ENCODE data around the gene POLR2M. TPM values are rescaled to one million over a fixed set of nuclear protein-coding genes. Genes with fewer than 3 reads are reported as not detected.

The POLR2M gene
- total RNA-seq, 5 donors from 2014 or later (not counting 1 experiment from before 2014, with no cell fraction given), result 85.7 to 98.0 (median 91.4) TPM

- Histone ChIP-seq H3K27me3 (replicated peaks in 1 of 2; ENCODE audit: control insufficient read depth in 2 of 2, extremely low read depth in 1 of 2, insufficient read depth in 2 of 2, low read length in 1 of 2) (peaks cover 0 to 6% of the 10 kb centered on the region in 2 experiments), H3K36me3 (ENCODE audit: control insufficient read depth in 2 of 2, extremely low read depth in 1 of 2, insufficient read depth in 1 of 2, low read length in 1 of 2) (no peaks in the 10 kb centered on the region), H3K4me3 (ENCODE audit: control insufficient read depth in 1 of 2, extremely low read depth in 1 of 2, low read length in 1 of 2) (no peak overlapping the region), H3K4me1 (ENCODE audit: control insufficient read depth in 1 of 2, extremely low read depth in 1 of 2, insufficient read depth in 2 of 2, low read length in 2 of 2) (no peaks in the 10 kb centered on the region), H3K27ac (ENCODE audit: low read length) (no peak overlapping the region), H3K9me3 (no peaks in the 10 kb centered on the region)
- H3K4me1 Mint-ChIP-seq, result peaks cover 0 to 6% (median 4%) of the 10 kb centered on the region in 3 donors
- no peaks in the 10 kb centered on the region for H3K9me3 Mint-ChIP-seq
- H3K27ac Mint-ChIP-seq, result no peak overlapping the region
- no peak overlapping the region for H3K4me3 Mint-ChIP-seq
- ChIA-PET POLR2A (no interaction called here), CTCF (interaction anchor here in 1 of 2 donors (0.6 to 0.8 kb wide), 3 partner anchors 135 to 1452 kb away, joined by 4 to 5 read pairs (median 4); no protein-coding TSS in a partner anchor)
- ATAC-seq (replicated peaks in 1 of 4) (no peak), DNase-seq (no peak)
- H3K27me3 Mint-ChIP-seq, result peaks cover 11 to 13% of the 10 kb centered on the region in 2 donors
- H3K36me3 Mint-ChIP-seq, result peaks cover 3% of the 10 kb centered on the region
- 100% methylated on average over 1 of the region's 3 CpGs for WGBS (ENCODE audit: insufficient coverage)
These were observed 29.3 kb upstream of the POLR2M start for GRCh38 chr15:57677204-57677603.

GRCh38 chr15:57680021-57680420, 26.5 kb upstream of the POLR2M start:
- 100% methylated on average over 1 of the region's 1 CpG for whole genome bisulfite sequencing (ENCODE audit: insufficient coverage)
- Mint-ChIP-seq H3K4me3 (no peak overlapping the region), H3K27me3 (peaks cover 1 to 3% of the 10 kb centered on the region in 2 donors), H3K4me1 (peaks cover 0 to 6% (median 4%) of the 10 kb centered on the region in 3 donors), H3K36me3 (no peaks in the 10 kb centered on the region), H3K27ac (no peak overlapping the region), H3K9me3 (no peaks in the 10 kb centered on the region)
- Histone ChIP-seq H3K4me1 (ENCODE audit: control insufficient read depth in 1 of 2, extremely low read depth in 1 of 2, insufficient read depth in 2 of 2, low read length in 2 of 2) (no peaks in the 10 kb centered on the region), H3K9me3 (no peaks in the 10 kb centered on the region), H3K36me3 (ENCODE audit: control insufficient read depth in 2 of 2, extremely low read depth in 1 of 2, insufficient read depth in 1 of 2, low read length in 1 of 2) (no peaks in the 10 kb centered on the region), H3K27me3 (replicated peaks in 1 of 2; ENCODE audit: control insufficient read depth in 2 of 2, extremely low read depth in 1 of 2, insufficient read depth in 2 of 2, low read length in 1 of 2) (peaks cover 0 to 6% of the 10 kb centered on the region in 2 experiments), H3K27ac (ENCODE audit: low read length) (no peak overlapping the region), H3K4me3 (ENCODE audit: control insufficient read depth in 1 of 2, extremely low read depth in 1 of 2, low read length in 1 of 2) (no peak overlapping the region)
- no peak for ATAC-seq (replicated peaks in 1 of 4)
- POLR2A ChIA-PET, result no interaction called here
- no peak for DNase-seq
- CTCF ChIA-PET, result no interaction called here

- H3K9me3 ChIP-seq, result no peaks in the 10 kb centered on the region
- Mint-ChIP-seq H3K4me3 (no peak overlapping the region), H3K4me1 (peaks cover 0 to 6% (median 4%) of the 10 kb centered on the region in 3 donors), H3K9me3 (no peaks in the 10 kb centered on the region), H3K27me3 (peaks cover 0 to 3% of the 10 kb centered on the region in 2 donors), H3K27ac (no peak overlapping the region), H3K36me3 (no peaks in the 10 kb centered on the region)
- WGBS (ENCODE audit: insufficient coverage), result no CpG with 5 or more reads among the region's 1 CpG
- POLR2A ChIA-PET, result no interaction called here
- peaks cover 0 to 3% of the 10 kb centered on the region in 2 experiments for H3K27me3 ChIP-seq (replicated peaks in 1 of 2; ENCODE audit: control insufficient read depth in 2 of 2, extremely low read depth in 1 of 2, insufficient read depth in 2 of 2, low read length in 1 of 2)
- ATAC-seq (replicated peaks in 1 of 4) (no peak), DNase-seq (no peak)
- no peak overlapping the region for H3K4me3 ChIP-seq (ENCODE audit: control insufficient read depth in 1 of 2, extremely low read depth in 1 of 2, low read length in 1 of 2)
- no peak overlapping the region for H3K27ac ChIP-seq (ENCODE audit: low read length)
- CTCF ChIA-PET, result interaction anchor here in 1 of 2 donors (0.7 kb wide), 1 partner anchor 177 kb away, joined by 3 read pairs; no protein-coding TSS in a partner anchor
- no peaks in the 10 kb centered on the region for H3K36me3 ChIP-seq (ENCODE audit: control insufficient read depth in 2 of 2, extremely low read depth in 1 of 2, insufficient read depth in 1 of 2, low read length in 1 of 2)
- no peaks in the 10 kb centered on the region for H3K4me1 ChIP-seq (ENCODE audit: control insufficient read depth in 1 of 2, extremely low read depth in 1 of 2, insufficient read depth in 2 of 2, low read length in 2 of 2)
These were observed 25.5 kb upstream of the POLR2M start for GRCh38 chr15:57681011-57681410.

GRCh38 chr15:57683481-57683880, 23.0 kb upstream of the POLR2M start:
- Mint-ChIP-seq H3K27ac (no peak overlapping the region), H3K9me3 (no peaks in the 10 kb centered on the region), H3K4me3 (no peak overlapping the region), H3K27me3 (peaks cover 0 to 3% of the 10 kb centered on the region in 2 donors), H3K36me3 (no peaks in the 10 kb centered on the region), H3K4me1 (peaks cover 0 to 6% (median 4%) of the 10 kb centered on the region in 3 donors)
- Histone ChIP-seq H3K9me3 (no peaks in the 10 kb centered on the region), H3K4me1 (ENCODE audit: control insufficient read depth in 1 of 2, extremely low read depth in 1 of 2, insufficient read depth in 2 of 2, low read length in 2 of 2) (no peaks in the 10 kb centered on the region), H3K27me3 (replicated peaks in 1 of 2; ENCODE audit: control insufficient read depth in 2 of 2, extremely low read depth in 1 of 2, insufficient read depth in 2 of 2, low read length in 1 of 2) (no peaks in the 10 kb centered on the region), H3K4me3 (ENCODE audit: control insufficient read depth in 1 of 2, extremely low read depth in 1 of 2, low read length in 1 of 2) (no peak overlapping the region), H3K36me3 (ENCODE audit: control insufficient read depth in 2 of 2, extremely low read depth in 1 of 2, insufficient read depth in 1 of 2, low read length in 1 of 2) (no peaks in the 10 kb centered on the region), H3K27ac (ENCODE audit: low read length) (no peak overlapping the region)
- ATAC-seq (replicated peaks in 1 of 4) (no peak), DNase-seq (no peak)
- ChIA-PET POLR2A (no interaction called here), CTCF (interaction anchor here (0.6 kb wide), 2 partner anchors 73 to 140 kb away, joined by 3 read pairs; no protein-coding TSS in a partner anchor)
- no CpG with 5 or more reads among the region's 1 CpG for WGBS (ENCODE audit: insufficient coverage)

GRCh38 chr15:57684491-57685151, 21.9 kb upstream of the POLR2M start:
- Mint-ChIP-seq H3K36me3 (no peaks in the 10 kb centered on the region), H3K4me1 (peaks cover 0 to 6% (median 4%) of the 10 kb centered on the region in 3 donors), H3K9me3 (no peaks in the 10 kb centered on the region), H3K4me3 (no peak overlapping the region), H3K27me3 (peaks cover 0 to under 1% of the 10 kb centered on the region in 2 donors), H3K27ac (no peak overlapping the region)
- no peak overlapping the region for H3K27ac ChIP-seq (ENCODE audit: low read length)
- H3K4me1 ChIP-seq (ENCODE audit: control insufficient read depth in 1 of 2, extremely low read depth in 1 of 2, insufficient read depth in 2 of 2, low read length in 2 of 2), result no peaks in the 10 kb centered on the region
- CTCF ChIA-PET, result interaction anchor here in 1 of 2 donors (0.5 kb wide), 1 partner anchor 92 kb away, joined by 3 read pairs; no protein-coding TSS in a partner anchor
- no peak for DNase-seq
- no peaks in the 10 kb centered on the region for H3K36me3 ChIP-seq (ENCODE audit: control insufficient read depth in 2 of 2, extremely low read depth in 1 of 2, insufficient read depth in 1 of 2, low read length in 1 of 2)
- WGBS (ENCODE audit: insufficient coverage), result 85% methylated on average over 2 of the region's 8 CpGs
- no peak overlapping the region for H3K4me3 ChIP-seq (ENCODE audit: control insufficient read depth in 1 of 2, extremely low read depth in 1 of 2, low read length in 1 of 2)
- no peaks in the 10 kb centered on the region for H3K9me3 ChIP-seq
- no peaks in the 10 kb centered on the region for H3K27me3 ChIP-seq (replicated peaks in 1 of 2; ENCODE audit: control insufficient read depth in 2 of 2, extremely low read depth in 1 of 2, insufficient read depth in 2 of 2, low read length in 1 of 2)
- POLR2A ChIA-PET, result no interaction called here
- ATAC-seq (replicated peaks in 1 of 4), result no peak

GRCh38 chr15:57685306-57686095, 21.0 kb upstream of the POLR2M start:
- Mint-ChIP-seq H3K4me1 (peaks cover 0 to 2% (median 0%) of the 10 kb centered on the region in 3 donors), H3K27me3 (no peaks in the 10 kb centered on the region), H3K9me3 (no peaks in the 10 kb centered on the region), H3K36me3 (no peaks in the 10 kb centered on the region), H3K27ac (no peak overlapping the region), H3K4me3 (no peak overlapping the region)
- no peaks in the 10 kb centered on the region for H3K9me3 ChIP-seq
- H3K27me3 ChIP-seq (replicated peaks in 1 of 2; ENCODE audit: control insufficient read depth in 2 of 2, extremely low read depth in 1 of 2, insufficient read depth in 2 of 2, low read length in 1 of 2), result no peaks in the 10 kb centered on the region
- WGBS (ENCODE audit: insufficient coverage), result 95% methylated on average over 5 of the region's 7 CpGs
- no peak overlapping the region for H3K27ac ChIP-seq (ENCODE audit: low read length)
- DNase-seq (no peak), ATAC-seq (replicated peaks in 1 of 4) (no peak)
- no peak overlapping the region for H3K4me3 ChIP-seq (ENCODE audit: control insufficient read depth in 1 of 2, extremely low read depth in 1 of 2, low read length in 1 of 2)
- no peaks in the 10 kb centered on the region for H3K36me3 ChIP-seq (ENCODE audit: control insufficient read depth in 2 of 2, extremely low read depth in 1 of 2, insufficient read depth in 1 of 2, low read length in 1 of 2)
- ChIA-PET POLR2A (no interaction called here), CTCF (interaction anchor here in 1 of 2 donors (0.5 kb wide), 1 partner anchor 91 kb away, joined by 3 read pairs; no protein-coding TSS in a partner anchor)
- H3K4me1 ChIP-seq (ENCODE audit: control insufficient read depth in 1 of 2, extremely low read depth in 1 of 2, insufficient read depth in 2 of 2, low read length in 2 of 2), result no peaks in the 10 kb centered on the region
